NOMO-1 treated with dmso at 0.1 percent for 144 hours (cell line): ENCODE measurements around the gene ZIC4.

Source experiments
- DNase-seq: peaks from one replicate; lab custom pipeline; 2025; ENCODE audit not compliant: unreplicated experiment; lab: John Stamatoyannopoulos, UW

The ZIC4 gene

DNA sequence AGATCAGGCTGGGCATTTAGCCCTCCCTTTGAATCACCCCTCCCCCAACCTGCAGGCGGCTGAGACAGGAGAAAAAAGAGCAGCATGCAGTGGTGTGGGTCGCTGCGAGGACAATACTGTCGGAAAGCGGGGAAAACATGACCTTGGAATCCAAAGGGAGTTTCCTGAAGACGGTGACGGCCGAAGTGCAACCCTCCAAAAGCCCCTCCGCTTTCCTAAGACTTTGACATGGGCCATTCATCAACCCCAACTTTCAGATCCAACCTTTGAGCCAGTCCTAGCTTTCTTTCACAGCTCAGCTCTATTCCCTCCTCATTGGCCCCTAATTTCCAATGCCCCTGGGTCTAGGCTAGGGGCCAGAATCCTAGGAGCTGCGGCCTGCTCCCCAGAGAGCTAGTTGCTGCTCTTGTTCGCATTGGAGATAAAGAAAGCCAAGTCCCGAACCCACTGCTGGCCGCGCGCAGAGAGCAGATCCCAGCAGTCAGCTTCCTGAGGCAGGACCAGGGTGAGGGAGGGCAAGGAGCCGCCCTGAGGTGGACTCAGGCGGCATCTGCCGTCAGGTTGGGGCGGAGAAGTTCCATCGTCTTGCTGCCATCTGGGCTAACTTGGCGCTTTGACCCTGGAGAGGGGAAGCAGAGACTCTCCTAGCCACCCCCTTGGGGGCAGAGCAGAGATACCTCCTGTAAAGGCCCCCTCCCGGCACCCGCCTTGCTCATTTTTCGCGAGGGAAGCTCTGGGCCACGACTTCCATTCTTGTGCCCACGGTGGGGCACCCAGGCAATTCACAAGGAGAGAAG is 914 bp downstream of the ZIC4 start:
- DNase-seq = no peak

DNA sequence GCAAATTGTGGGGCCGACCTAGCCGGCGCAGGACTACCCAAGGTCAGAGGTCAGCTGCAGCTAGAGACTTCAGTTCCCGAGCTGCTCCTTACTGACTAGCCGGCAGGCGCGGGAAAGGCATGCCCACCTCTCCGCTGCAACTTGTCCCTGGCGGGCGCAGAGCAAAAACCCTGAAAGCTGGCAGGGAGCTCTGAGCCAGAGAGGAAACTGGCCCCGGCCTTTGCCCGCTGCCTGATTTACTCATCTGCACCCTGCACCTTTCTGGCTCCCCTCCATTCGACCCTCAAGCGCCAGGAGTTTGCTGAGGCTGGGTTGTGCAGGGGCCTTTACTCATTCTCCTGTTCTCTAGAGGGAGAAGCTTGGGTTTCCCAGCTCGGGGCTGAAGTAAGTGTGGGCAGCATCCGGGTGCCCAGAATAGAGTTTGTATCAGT is 1.5 kb downstream of the ZIC4 start:
- no peak for DNase-seq

DNA sequence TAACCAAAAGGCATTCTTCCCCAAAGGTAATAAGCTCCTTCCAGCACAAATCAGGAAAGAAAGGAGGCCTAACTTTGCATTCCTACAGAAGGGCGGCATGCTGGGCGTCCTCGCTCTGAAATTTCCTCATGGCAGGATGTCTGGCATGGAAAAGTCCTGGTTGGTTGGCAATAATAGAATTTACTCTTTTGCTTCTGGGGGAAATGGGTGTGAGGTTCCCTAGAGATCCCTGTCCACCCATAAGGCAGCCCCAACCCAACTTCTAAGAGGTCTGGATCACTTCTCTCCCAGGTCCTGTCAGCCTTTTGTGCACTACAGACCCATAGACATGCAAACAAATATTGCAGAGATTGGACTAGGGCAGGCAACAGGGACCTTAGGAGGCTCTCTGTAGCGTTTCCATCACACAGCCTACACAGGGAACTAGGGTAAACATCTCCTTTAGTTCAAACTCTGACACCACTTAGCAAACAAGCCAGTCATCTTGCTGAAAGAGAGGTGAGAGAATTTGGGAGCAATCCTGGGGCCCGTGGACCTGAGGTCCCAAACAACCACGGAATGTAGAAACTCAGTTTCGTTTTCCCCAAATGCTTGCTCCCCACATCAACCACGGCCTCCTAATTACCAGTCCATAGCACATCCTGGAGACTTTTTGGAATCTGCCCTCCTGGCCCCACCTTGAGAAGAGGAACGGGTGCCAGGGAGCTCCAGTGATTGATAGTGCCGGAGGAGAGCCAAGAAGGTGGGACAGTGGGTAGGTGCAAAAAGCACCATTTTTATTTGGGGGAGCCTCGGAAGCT is 2.1 kb downstream of the ZIC4 start:
- DNase-seq = no peak

DNA sequence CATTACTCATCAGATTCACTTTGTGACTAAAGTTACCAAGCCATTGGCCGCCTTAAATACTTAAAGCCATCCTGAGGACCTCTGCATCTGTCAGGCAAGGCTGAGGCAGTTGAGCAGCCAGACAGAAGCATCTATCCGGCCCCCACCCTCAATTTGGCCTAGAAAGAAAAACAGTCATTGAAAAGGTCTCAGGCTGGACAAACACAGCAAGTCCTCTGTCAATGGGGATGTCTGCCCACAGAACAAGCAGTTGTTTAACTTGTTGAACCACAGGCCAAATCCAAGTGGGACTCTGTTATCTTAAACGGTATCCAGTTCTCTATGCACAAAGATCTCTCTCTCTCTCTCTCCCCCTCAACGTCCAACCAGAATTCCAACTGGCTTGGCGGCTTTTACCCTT is 2.8 kb downstream of the ZIC4 start:
- DNase-seq = no peak

- no peak for DNase-seq
Observed at GRCh38 chr3:147402159-147402558, 4.2 kb downstream of the ZIC4 start.

- no peak for DNase-seq
Observed at GRCh38 chr3:147401421-147401820, 4.9 kb downstream of the ZIC4 start.

DNA sequence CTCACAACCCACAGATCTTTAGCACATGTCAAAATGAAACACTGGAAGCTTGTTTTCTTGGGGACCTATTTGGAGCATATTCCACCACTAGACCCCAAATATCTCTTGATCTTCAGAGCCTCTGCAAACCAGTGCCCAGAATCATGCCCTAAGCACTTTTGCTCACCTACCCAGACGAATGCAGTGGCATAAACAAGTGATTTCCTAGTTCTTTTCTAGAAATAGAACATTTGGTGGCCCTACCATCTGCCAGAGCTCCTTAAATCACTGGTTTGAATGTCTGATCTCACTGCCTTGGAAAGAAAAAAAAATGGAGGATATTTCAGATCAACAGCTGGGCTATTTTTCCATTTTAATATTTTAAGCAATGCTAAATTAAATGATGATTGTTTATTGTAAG is 5.3 kb downstream of the ZIC4 start:
- DNase-seq = no peak

- no peak for DNase-seq
Observed at GRCh38 chr3:147400111-147400510, 6.2 kb downstream of the ZIC4 start.

- DNase-seq = no peak
Observed at GRCh38 chr3:147398813-147399534, 7.4 kb downstream of the ZIC4 start.

GRCh38 chr3:147397875-147398812 is 8.2 kb downstream of the ZIC4 start:
- DNase-seq = no peak

- DNase-seq = no peak
Observed at GRCh38 chr3:147397155-147397874, 9.0 kb downstream of the ZIC4 start.

- no peak for DNase-seq
Observed at GRCh38 chr3:147396712-147397046, 9.7 kb downstream of the ZIC4 start.

GRCh38 chr3:147395899-147396711 is 10.2 kb downstream of the ZIC4 start:
- no peak for DNase-seq

DNA sequence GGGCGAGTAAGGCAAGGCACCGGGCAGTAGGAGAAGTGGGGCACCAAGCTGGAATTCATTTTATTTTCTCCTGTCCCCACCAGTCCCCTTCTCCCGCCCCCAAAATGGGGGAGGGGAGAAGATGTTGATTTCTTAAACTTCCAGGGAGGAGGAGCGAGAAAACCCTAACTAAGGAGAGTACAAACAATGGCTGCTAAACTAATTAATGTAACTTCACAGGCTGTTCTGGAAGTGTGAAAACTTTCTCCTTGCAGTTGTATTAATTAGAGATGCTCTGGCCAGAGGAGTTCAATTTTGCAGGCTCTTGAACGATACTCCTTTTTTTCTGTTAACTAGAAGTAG is 11.5 kb downstream of the ZIC4 start:
- no peak for DNase-seq

DNA sequence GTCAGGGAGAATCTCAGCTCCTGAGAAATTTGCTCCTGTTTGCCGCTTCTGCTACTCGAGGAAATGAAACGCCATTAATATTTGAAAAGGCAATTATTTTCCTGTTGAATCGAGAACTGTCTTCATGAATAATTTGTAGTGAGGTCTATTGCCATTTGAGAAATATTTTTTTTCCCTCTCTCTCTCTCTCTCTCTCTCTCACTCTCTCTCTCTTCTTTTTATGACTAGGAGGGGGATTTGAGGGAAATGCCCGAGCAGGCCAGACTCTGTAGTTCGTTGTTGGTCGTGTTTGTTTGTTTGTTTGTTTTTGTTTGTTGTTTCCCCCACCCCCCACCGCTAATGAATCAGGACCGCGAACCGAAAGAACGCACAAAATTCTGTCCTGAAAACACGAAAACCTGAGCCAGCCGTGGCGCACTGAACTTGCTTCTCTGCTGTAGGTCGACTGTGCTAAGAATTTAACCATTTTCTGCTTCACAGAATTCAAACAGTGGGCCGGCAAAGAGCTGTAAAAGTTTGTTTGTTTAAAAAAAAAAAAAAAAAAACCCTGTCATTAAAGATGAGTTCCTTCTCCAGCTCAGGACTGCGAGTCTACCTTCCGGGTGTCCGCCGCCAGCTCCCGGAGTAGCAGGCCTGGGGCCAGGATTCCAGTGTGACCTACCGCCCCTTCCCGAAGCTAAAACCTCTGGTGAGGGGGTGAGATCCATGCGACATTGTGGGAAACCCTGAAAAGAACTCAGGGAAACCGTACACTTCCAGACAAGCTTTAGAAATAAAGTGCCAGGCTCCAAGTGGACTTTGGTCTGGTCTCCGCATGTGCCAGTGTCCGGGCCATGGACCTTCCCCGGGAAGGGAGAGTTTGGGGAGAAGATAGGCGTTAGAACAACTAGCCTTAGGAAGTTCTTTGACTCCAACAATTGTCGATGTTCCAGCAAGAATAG is 12.1 kb downstream of the ZIC4 start:
- DNase-seq = no peak

DNA sequence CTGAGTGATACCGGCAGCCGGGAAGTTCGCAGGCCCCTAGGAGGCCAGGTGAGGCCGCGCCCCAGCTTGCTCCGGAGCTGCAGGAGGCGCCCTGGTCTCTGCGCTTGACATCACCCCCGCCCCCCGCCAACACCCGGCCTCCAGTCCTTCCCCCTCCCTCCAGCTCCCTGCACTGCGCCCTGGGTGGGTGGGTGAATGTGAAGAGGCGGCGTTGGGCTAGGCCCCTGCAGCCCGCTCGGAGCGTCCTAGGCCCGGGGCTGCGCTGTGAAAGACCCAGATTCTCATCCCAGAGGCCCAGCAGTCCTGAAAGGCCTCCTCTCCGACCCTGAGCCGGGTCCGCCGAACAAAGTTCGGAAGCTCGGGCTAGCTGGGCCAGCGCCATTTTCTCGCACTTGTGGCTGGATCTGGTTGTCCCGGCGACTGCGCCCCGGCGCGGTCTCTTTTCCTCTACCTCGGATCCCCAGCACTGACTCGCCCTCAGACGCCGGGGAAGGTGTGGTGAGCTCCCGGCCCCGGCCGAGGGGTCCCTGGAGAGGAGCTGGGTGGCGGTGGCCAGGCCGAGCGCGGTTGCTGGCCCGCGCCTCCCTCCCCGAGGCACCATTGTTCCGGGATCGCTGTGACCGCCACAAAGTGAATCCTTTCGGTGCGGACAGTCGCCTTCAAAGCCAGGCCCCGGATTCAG is 12.9 kb downstream of the ZIC4 start:
- DNase-seq = no peak

- no peak for DNase-seq
Observed at GRCh38 chr3:147392625-147392946, 13.8 kb downstream of the ZIC4 start.
